ENCODE measurements around the gene PKN2.

DNA sequence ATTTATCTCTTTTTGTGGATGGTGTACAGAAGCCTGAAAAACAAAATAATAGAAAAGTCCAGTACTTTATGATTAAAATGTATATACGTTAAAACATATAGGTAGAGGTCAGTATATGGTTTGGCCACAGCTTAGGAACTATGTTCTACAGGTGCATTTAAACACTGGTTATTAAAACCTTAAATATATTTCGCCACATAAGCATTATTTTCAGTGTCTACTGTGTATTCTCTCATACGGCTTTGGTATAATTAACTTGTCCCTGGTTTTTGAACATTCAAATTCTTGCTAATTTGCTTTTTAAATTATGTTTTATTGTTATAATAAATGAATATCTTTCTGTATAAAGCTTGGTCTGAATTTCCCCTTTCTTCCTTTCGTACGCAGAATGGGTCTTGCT, 119.4 kb downstream of the PKN2 start:
- TF ChIP-seq, protein P1, sequence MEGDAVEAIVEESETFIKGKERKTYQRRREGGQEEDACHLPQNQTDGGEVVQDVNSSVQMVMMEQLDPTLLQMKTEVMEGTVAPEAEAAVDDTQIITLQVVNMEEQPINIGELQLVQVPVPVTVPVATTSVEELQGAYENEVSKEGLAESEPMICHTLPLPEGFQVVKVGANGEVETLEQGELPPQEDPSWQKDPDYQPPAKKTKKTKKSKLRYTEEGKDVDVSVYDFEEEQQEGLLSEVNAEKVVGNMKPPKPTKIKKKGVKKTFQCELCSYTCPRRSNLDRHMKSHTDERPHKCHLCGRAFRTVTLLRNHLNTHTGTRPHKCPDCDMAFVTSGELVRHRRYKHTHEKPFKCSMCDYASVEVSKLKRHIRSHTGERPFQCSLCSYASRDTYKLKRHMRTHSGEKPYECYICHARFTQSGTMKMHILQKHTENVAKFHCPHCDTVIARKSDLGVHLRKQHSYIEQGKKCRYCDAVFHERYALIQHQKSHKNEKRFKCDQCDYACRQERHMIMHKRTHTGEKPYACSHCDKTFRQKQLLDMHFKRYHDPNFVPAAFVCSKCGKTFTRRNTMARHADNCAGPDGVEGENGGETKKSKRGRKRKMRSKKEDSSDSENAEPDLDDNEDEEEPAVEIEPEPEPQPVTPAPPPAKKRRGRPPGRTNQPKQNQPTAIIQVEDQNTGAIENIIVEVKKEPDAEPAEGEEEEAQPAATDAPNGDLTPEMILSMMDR (IDR thresholded peaks at IDR 0.05): no peak
- TF ChIP-seq EZH2 (IDR thresholded peaks at IDR 0.05; ENCODE audit: borderline replicate concordance, insufficient read depth, low read depth, low read length, poor library complexity, severe bottlenecking): no peak
